GM19395 (cell line): ENCODE data around the gene GIPC2.
"Not testable (repeated sequence)": the region's sequence is repeated elsewhere in the genome, so short reads cannot be mapped to it uniquely, and the experiment has no call there.

ENCODE experiments used
- ATAC-seq: cut with Tn5 transposase; IDR thresholded peaks from one replicate; pipeline ENCODE4 v1.9.1; 2021; ENCODE audit warnings: mild to moderate bottlenecking, moderate library complexity; ENCODE audit not compliant: unreplicated experiment

GIPC2 gene, protein sequence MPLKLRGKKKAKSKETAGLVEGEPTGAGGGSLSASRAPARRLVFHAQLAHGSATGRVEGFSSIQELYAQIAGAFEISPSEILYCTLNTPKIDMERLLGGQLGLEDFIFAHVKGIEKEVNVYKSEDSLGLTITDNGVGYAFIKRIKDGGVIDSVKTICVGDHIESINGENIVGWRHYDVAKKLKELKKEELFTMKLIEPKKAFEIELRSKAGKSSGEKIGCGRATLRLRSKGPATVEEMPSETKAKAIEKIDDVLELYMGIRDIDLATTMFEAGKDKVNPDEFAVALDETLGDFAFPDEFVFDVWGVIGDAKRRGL

DNA sequence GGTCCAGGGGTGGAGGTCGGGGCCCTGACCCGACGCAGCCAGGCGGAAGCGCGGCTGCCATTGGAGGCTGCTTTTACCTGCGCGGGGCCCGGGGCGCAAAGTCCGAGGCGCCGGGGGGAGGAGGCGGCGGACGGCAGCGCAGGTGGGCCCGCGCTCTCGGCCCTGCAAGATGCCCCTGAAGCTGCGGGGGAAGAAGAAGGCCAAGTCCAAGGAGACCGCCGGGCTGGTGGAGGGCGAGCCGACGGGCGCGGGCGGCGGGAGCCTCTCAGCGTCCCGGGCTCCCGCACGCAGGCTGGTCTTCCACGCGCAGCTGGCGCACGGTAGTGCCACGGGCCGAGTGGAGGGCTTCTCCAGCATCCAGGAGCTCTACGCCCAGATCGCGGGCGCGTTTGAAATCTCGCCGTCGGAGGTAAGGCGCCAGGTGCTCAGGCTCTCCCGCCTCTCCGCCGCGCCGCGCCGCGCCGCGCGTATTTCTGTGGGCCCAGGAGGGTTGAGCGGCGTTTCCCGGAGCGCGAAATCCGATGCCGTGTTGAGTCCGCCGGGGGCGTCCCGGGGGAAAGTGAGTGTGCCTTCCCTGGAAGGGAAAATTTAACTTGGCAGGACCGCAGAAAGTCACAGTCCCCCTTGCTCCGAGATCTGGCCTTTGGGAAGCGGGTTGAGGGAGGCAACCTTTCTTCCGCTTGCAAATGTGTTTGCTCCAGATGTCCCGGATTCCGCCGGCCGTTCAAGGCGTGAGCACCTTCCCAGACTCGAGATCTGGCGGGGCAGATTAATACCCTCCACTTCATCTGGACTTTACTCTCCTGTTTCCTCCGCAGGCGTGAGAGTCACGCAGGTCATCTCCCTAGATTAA lies at the start of gene GIPC2:
GIPC2 (plus strand) TSS at position 41 of the 853 bp plus-strand sequence; CDS start at position 170, 129 bp downstream.
- peak; percentile 55 for ATAC-seq

GRCh38 chr1:77996734-77997133 lies 49.0 kb upstream of the GIPC2 start:
- no peak for ATAC-seq

DNA sequence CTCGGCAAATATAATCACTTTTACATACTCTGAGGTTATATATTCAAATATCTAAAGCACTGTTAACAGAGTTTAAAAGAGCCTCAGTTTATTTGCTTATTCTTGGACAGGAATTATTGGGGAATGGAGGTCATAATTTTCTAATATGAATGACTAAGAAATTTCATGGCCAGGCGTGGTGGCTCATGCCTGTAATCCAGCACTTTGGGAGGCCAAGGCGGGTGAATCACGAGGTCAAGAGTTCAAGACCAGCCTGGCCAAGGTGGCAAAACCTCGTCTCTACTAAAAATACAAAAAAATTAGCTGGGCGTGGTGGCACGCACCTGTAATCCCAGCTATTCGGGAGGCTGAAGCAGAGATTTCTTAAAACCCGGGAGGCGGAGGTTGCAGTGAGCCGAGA lies 45.2 kb upstream of the GIPC2 start:
- not testable (repeated sequence) for ATAC-seq

DNA sequence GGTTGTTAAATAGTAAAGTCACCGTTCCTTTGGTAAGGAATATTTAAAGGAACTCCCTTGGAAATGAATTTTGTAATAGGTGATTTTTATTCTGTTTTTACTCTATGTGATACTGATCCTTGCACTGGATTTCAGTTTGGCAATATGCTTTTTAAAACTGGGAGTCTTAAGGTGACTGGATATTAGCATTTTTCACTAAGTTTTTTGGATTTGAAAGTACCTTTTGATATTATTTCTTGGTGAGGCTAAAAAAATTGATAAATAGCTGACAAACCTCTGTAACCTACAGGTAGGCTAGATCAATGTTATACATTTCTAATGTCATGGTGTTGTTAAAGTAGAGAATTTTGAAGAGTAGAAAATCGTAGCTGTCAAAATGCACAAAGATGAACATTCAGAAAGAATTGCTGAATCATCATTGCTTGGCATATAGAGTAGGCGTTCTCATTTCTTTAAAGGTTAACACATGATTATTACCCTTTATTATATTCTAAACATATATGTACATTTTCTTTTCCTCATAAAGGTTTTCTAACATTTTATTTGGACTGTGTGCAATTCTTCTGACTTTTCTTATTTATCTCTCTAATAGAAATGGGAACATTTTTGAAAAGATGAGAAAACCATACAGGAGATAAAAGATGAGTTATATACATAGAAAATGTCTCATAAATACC lies 42.6 kb upstream of the GIPC2 start:
- ATAC-seq, result no peak

GRCh38 chr1:78003882-78004718 lies 41.7 kb upstream of the GIPC2 start:
- ATAC-seq, result peak; percentile 61

- ATAC-seq, result peak; percentile 99
Measured at GRCh38 chr1:78004719-78005447, 40.9 kb upstream of the GIPC2 start, which contains the start of gene DNAJB4. DNAJB4 (plus strand) TSS chr1:78004939; CDS start chr1:78005111, 172 bp downstream.

GRCh38 chr1:78005448-78005722 lies 40.4 kb upstream of the GIPC2 start:
- ATAC-seq, result no peak

- no peak for ATAC-seq
Measured at GRCh38 chr1:78005755-78006154, 40.0 kb upstream of the GIPC2 start.

DNA sequence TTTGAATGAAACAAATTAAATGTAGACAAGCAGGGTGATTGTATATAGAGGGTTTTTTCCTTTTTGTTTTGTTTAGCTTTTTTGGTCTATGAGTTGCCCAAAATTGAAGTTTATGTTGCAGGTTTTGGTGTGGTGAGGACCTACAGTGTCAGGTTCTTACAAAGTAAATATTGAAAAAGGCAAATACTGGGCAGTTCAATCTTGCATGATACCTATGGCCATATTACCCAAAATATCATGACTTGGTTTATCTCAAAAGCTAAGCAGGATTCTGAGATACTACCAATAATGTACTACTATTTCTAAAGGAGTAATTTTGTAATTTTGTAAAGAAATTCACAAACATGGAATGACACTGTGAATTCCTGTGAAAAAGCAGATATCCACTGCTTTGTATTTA lies 39.2 kb upstream of the GIPC2 start:
- ATAC-seq, result no peak

GRCh38 chr1:78007677-78008341 lies 38.0 kb upstream of the GIPC2 start:
- no peak for ATAC-seq

GRCh38 chr1:78009276-78009675 lies 36.5 kb upstream of the GIPC2 start:
- ATAC-seq, result no peak

GRCh38 chr1:78009836-78010235 lies 35.9 kb upstream of the GIPC2 start:
- ATAC-seq, result no peak

- no peak for ATAC-seq
Measured at GRCh38 chr1:78011050-78011449, 34.7 kb upstream of the GIPC2 start.

GRCh38 chr1:78015148-78015547 lies 30.6 kb upstream of the GIPC2 start:
- ATAC-seq, result no peak

DNA sequence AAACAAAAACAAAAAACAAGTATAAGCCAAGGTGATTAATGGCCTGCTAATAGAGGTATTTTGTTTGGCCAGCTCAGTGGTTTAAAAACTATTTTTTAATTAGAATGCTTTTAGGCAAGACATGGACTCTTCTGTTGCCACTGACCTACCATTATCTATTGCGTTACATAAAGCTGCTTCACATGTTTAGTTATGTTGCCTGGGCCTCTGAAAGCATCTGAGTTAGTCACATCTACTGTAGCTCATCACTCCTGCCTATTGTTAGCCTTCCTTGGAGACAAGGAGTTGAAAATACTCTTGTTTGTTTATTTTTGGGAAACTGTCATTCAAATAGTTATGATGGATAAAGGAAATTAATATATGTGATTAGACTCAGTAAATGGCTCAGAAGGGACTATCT lies 26.7 kb upstream of the GIPC2 start:
- no peak for ATAC-seq

DNA sequence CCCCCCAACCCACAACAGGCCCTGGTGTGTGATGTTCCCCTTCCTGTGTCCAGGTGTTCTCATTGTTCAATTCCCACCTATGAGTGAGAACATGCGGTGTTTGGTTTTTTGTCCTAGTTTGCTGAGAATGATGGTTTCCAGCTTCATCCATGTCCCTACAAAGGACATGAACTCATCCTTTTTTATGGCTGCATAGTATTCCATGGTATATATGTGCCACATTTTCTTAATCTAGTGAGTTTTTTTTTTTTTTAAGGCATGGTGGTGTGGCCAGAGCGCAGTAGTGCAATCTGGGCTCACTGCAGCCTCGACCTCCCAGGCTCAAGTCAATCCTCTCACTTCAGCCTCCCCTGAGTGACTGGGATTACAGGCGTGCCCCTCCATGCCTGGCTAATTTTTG lies 24.6 kb upstream of the GIPC2 start:
- ATAC-seq, result not testable (repeated sequence)

DNA sequence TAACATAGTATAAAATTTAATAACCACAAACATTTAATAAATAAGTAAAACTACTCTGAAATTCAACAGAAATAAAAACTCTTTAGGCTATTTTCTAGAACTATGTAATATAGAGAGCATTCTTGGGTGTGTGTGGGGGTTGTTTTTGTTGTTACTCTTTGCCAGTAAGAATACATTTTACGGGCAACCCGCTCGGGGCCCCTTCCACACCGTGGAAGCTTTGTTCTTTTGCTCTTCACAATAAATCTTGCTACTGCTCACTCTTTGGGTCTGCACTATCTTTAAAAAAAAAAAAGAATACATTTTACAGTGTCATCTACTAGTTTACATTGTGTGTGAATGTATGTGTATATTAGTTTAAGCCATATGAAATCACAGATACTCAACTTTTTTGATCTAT lies 16.0 kb upstream of the GIPC2 start:
- ATAC-seq, result no peak

DNA sequence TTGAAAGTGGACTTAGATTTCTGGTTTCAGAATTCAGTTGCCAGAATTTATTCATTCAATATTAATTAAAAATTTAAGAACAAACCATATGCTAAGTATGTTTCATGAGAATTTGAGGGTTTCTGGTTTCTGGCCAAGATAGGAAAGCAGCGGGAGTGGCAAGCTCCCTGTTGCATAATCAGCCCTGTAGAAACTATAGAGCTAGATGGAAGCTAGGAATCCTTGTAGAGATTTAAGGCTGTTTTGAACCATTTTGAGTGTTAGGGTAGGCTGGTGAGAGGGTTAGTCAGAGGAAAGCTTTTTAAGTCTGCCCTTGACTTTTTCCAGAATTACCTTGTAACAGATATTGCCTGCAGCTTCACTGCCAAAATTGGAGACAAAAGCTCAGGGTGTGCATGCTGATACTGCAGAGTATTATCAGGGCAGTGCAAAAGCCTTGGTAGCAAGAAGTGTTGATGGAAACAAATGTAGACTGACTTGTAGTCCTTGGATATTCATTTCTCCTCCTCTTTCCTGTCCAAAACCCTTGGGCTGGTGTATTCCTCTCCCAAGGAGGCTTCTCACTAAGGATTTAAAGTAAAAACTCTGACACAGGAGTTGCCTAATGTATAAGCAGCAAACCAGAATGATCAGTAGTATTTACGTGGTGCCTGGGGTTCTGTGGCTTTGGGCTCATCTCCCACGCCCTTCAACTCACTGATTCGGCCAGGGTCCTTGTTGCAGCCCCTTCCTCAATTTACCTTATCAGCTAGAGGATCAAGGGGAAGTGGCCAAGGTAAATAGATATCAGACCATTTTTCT lies 12.6 kb upstream of the GIPC2 start:
- no peak for ATAC-seq

DNA sequence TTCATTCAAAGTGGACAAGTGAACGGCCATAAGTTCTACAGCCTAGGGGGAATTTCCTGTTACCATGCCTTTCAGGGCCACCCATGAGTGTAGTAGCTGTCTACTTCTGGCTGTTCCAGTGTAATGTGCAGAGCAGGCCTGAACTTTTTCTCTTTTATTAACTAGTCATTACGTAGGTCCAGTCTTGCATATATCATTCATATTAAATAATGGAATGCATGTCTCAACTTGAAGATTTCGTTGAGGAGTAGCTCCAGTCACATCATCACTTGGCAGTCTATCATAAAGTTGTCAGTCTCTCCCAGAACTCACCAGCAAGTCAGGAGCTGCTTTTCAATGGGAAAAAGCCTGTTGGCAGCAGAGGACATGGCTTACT lies 12.0 kb upstream of the GIPC2 start:
- no peak for ATAC-seq
